Sigmoid colon (tissue), 7 donors: ENCODE measurements around the gene PDCD11. TPM values are rescaled to one million over a fixed set of nuclear protein-coding genes. Genes with fewer than 3 reads are reported as not detected.
A peak's percentile ranks its signal among the peaks of the same experiment; 100 is the strongest.

Experiments
- DNase-seq: peaks from one replicate; pipeline ENCODE4 v3.0.0-alpha.2; 2019
- H3K27ac ChIP-seq, 4 donors: fragments of 200-600 bp; sonication (generic); one replicate each; pipeline ENCODE4 v1.5.1; 2016 to 2019; ENCODE audit warnings: mild to moderate bottlenecking in 1 of 4
- H3K27me3 ChIP-seq, 3 donors: fragments of 200-600 bp; sonication (generic); one replicate each; pipeline ENCODE4 v1.5.1; 2019; ENCODE audit warnings: mild to moderate bottlenecking in 1 of 3
- H3K36me3 ChIP-seq, 4 donors: fragments of 200-600 bp; sonication (generic); one replicate each; pipeline ENCODE4 v1.5.1; 2016 to 2019
- H3K4me1 ChIP-seq, 4 donors: fragments of 200-600 bp; sonication (generic); one replicate each; pipeline ENCODE4 v1.5.1; 2017 to 2019
- H3K4me3 ChIP-seq, 4 donors: fragments of 200-600 bp; sonication (generic); one replicate each; pipeline ENCODE4 v1.5.1; 2017 to 2019; ENCODE audit warnings: mild to moderate bottlenecking in 2 of 4, moderate library complexity in 1 of 4
- H3K9me3 ChIP-seq, 4 donors: fragments of 200-600 bp in 3 of 4; sonication (generic) in 3 of 4; one replicate each; pipeline versions ENCODE4 v1.5.1 to v1.6.1; 2013 to 2019
- EP300 ChIP-seq, 4 donors: sonication (generic); formaldehyde crosslinking; IDR thresholded peaks; one replicate each; pipeline ENCODE4 v1.6.1; 2017; ENCODE audit warnings: antibody characterized with exemption in 4 of 4
- POLR2A ChIP-seq, 2 donors: fragments of 450-650 bp; IDR thresholded peaks; one replicate each; pipeline ENCODE4 v1.6.1; 2016; ENCODE audit warnings: antibody characterized with exemption in 2 of 2, mild to moderate bottlenecking in 2 of 2, moderate library complexity in 2 of 2
- POLR2AphosphoS5 ChIP-seq, 4 donors: sonication (generic); formaldehyde crosslinking; IDR thresholded peaks; one replicate each; pipeline ENCODE4 v1.6.1; 2017; ENCODE audit warnings: antibody characterized with exemption in 4 of 4
- WGBS, 2 donors: extraction: QIAGEN DNeasy Blood & Tissue Kit; methylation state at CpG; one replicate each; pipeline ENCODE4 v1.1.7; 2013; 5-methylcytosine and 5-hydroxymethylcytosine counted together
- intact Hi-C: fragments of 100-400 bp; cut with DNase I; formaldehyde crosslinking; loops from one replicate; pipeline ENCODE4 v1.15.1; 2023
- polyA plus RNA-seq, 3 donors: library from polyadenylated mRNA; stranded (reverse); fragments of 200-250 nt; gene quantifications; one replicate each; pipeline ENCODE4 v1.2.3, GENCODE V29; 2013
- total RNA-seq, 4 donors: library from RNA; depleted of rRNA; stranded (reverse); fragments of >200 nt; gene quantifications; one replicate each; pipeline ENCODE4 v1.1.0, GENCODE V29; 2016
- TF ChIP-seq, protein P1 (sequence below), 4 experiments: fragments of 450-650 bp in 3 of 4; fragments of 200-600 bp in 1 of 4; IDR thresholded peaks; one replicate each; pipeline ENCODE4 v1.5.1; 2016 to 2019; ENCODE audit warnings: antibody characterized with exemption in 4 of 4, mild to moderate bottlenecking in 3 of 4, moderate library complexity in 2 of 4
- donor health status: healthy with polysubstance abuse.
- donor health status: Bipolar disorder and iron deficiency.
- donor health status: healthy.

Gene PDCD11
- total and polyA plus RNA-seq, 7 donors, result 3.2 to 24.0 (median 11.8) TPM

GRCh38 chr10:103445767-103446567 is 49.5 kb downstream of the PDCD11 start:
- no peak overlapping the region for H3K4me3 ChIP-seq
- peaks cover 11 to 85% (median 35%) of the 10 kb centered on the region in 4 donors for H3K36me3 ChIP-seq
- H3K4me1 ChIP-seq, result peaks cover 0 to 50% (median 22%) of the 10 kb centered on the region in 4 donors
- H3K9me3 ChIP-seq, result no peaks in the 10 kb centered on the region
- 78 to 79% methylated on average over 12 of the region's 12 CpGs for WGBS, 2 donors
- peak; percentile 92 for DNase-seq
- peak overlapping the region; percentile 66 to 88 (median 82) for H3K27ac ChIP-seq
- intact Hi-C loops, result no loop called here
- H3K27me3 ChIP-seq, result no peaks in the 10 kb centered on the region
- TF ChIP-seq POLR2A (IDR thresholded peaks at IDR 0.05), result no peak
- TF ChIP-seq POLR2AphosphoS5 (IDR thresholded peaks at IDR 0.05), result peak in 2 of 4 donors; percentile 47 to 61

DNA sequence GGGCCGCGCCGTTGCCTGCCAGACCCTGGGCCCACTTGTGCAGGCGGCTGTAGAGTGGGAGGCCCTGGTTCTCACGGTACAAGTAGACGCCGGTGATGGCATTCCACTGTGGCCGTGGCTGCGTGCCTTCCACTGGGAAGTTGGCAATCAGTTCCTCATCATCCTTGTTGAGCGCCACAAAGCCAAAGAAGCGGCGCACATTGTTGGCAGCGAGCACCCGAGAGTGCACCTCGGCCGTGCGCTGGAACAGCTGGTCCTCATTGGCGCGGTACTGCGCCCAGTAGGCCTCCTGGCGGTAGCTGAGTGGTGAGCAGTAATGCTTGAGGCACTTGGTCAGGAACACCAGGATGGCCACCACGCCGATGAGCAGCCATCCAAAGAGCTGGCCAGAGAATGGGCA is 50.8 kb downstream of the PDCD11 start:
- intact Hi-C loops, result no loop called here
- WGBS, 2 donors, result 97 to 98% methylated on average over 23 of the region's 23 CpGs
- H3K36me3 ChIP-seq, result peaks cover 11 to 73% (median 25%) of the 10 kb centered on the region in 4 donors
- H3K4me1 ChIP-seq, result peaks cover 0 to 61% (median 29%) of the 10 kb centered on the region in 4 donors
- H3K9me3 ChIP-seq, result no peaks in the 10 kb centered on the region
- H3K4me3 ChIP-seq, result no peak overlapping the region
- H3K27ac ChIP-seq, result peak overlapping the region; percentile 66 to 88 (median 82)
- H3K27me3 ChIP-seq, result no peaks in the 10 kb centered on the region
- TF ChIP-seq POLR2A (IDR thresholded peaks at IDR 0.05) (no peak), POLR2AphosphoS5 (IDR thresholded peaks at IDR 0.05) (no peak), EP300 (IDR thresholded peaks at IDR 0.05) (no peak)
- TF ChIP-seq, protein P1, sequence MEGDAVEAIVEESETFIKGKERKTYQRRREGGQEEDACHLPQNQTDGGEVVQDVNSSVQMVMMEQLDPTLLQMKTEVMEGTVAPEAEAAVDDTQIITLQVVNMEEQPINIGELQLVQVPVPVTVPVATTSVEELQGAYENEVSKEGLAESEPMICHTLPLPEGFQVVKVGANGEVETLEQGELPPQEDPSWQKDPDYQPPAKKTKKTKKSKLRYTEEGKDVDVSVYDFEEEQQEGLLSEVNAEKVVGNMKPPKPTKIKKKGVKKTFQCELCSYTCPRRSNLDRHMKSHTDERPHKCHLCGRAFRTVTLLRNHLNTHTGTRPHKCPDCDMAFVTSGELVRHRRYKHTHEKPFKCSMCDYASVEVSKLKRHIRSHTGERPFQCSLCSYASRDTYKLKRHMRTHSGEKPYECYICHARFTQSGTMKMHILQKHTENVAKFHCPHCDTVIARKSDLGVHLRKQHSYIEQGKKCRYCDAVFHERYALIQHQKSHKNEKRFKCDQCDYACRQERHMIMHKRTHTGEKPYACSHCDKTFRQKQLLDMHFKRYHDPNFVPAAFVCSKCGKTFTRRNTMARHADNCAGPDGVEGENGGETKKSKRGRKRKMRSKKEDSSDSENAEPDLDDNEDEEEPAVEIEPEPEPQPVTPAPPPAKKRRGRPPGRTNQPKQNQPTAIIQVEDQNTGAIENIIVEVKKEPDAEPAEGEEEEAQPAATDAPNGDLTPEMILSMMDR (IDR thresholded peaks at IDR 0.05), result no peak
- no peak for DNase-seq

GRCh38 chr10:103448746-103449145 is 52.3 kb downstream of the PDCD11 start:
- peak overlapping the region; percentile 81 to 88 (median 82) for H3K27ac ChIP-seq
- peaks cover 0 to 67% (median 37%) of the 10 kb centered on the region in 4 donors for H3K4me1 ChIP-seq
- peak overlapping the region in 1 of 4 donors; percentile 8 for H3K4me3 ChIP-seq
- no peaks in the 10 kb centered on the region for H3K9me3 ChIP-seq
- WGBS, 2 donors, result 65 to 69% methylated on average over 1 of the region's 1 CpG
- peak; percentile 91 for DNase-seq
- intact Hi-C loops, result no loop called here
- H3K36me3 ChIP-seq, result peaks cover 7 to 57% (median 17%) of the 10 kb centered on the region in 4 donors
- H3K27me3 ChIP-seq, result no peaks in the 10 kb centered on the region
- TF ChIP-seq EP300 (IDR thresholded peaks at IDR 0.05) (no peak), POLR2AphosphoS5 (IDR thresholded peaks at IDR 0.05) (peak in 3 of 4 donors; percentile 16 to 67 (median 42)), POLR2A (IDR thresholded peaks at IDR 0.05) (no peak)
- TF ChIP-seq, protein P1 (IDR thresholded peaks at IDR 0.05), result no peak

- 86 to 89% methylated on average over 34 of the region's 34 CpGs for WGBS, 2 donors
- peaks cover 0 to 67% (median 37%) of the 10 kb centered on the region in 4 donors for H3K4me1 ChIP-seq
- peak overlapping the region in 3 of 4 donors; percentile 72 to 76 (median 73) for H3K4me3 ChIP-seq
- H3K9me3 ChIP-seq, result no peaks in the 10 kb centered on the region
- intact Hi-C loops, result no loop called here
- TF ChIP-seq POLR2A (IDR thresholded peaks at IDR 0.05), result no peak
- no peak for TF ChIP-seq EP300 (IDR thresholded peaks at IDR 0.05)
- TF ChIP-seq, protein P1 (IDR thresholded peaks at IDR 0.05), result no peak
- no peak for TF ChIP-seq POLR2AphosphoS5 (IDR thresholded peaks at IDR 0.05)
- peak overlapping the region; percentile 81 to 88 (median 86) for H3K27ac ChIP-seq
- no peaks in the 10 kb centered on the region for H3K27me3 ChIP-seq
- no peak for DNase-seq
- H3K36me3 ChIP-seq, result peaks cover 0 to 50% (median 10%) of the 10 kb centered on the region in 4 donors
These were observed 53.0 kb downstream of the PDCD11 start for GRCh38 chr10:103449208-103450144.
